Endometrial microvascular endothelial cells (primary cell): ENCODE results near the gene HAT1. TPM values are rescaled to one million over a fixed set of nuclear protein-coding genes. Genes with fewer than 3 reads are reported as not detected.
"Not testable (repeated sequence)": the region's sequence is repeated elsewhere in the genome, so short reads cannot be mapped to it uniquely, and the experiment has no call there.

Source experiments
- in situ Hi-C: cut with HindIII; loops from 2 replicates; pipeline ENCODE4 v1.10.0; 2017; ENCODE audit warnings: low sequenced_read_pairs, low pct_unique_long_range_greater_than_20kb; ENCODE audit errors: inconsistent ontology term
- total RNA-seq: library from RNA; depleted of rRNA; stranded (reverse); fragments of >200 nt; gene quantifications from one replicate; pipeline ENCODE4 v1.2.3, GENCODE V29; 2015; ENCODE audit errors: inconsistent ontology term

HAT1 gene
- 60.4 TPM for total RNA-seq

GRCh38 chr2:171922230-171923022 is at the start of gene HAT1:
HAT1 (plus strand) TSS chr2:171922461; CDS start chr2:171922501, 40 bp downstream.
- in situ Hi-C loops: no loop called here

GRCh38 chr2:171874517-171874916 is 47.7 kb upstream of the HAT1 start:
- in situ Hi-C loops: no loop called here

GRCh38 chr2:171874963-171875362 is 47.3 kb upstream of the HAT1 start:
- in situ Hi-C loops: no loop called here

GRCh38 chr2:171878481-171878993 is 43.7 kb upstream of the HAT1 start:
- in situ Hi-C loops: no loop called here

- in situ Hi-C loops: no loop called here
Observed at GRCh38 chr2:171879865-171880264, 42.4 kb upstream of the HAT1 start.

- in situ Hi-C loops: no loop called here
Observed at GRCh38 chr2:171880774-171881173, 41.5 kb upstream of the HAT1 start.

- in situ Hi-C loops: no loop called here
Observed at GRCh38 chr2:171882089-171882769, 40.0 kb upstream of the HAT1 start.

- in situ Hi-C loops: no loop called here
Observed at GRCh38 chr2:171883275-171883893, 38.9 kb upstream of the HAT1 start.

- in situ Hi-C loops: no loop called here
Observed at GRCh38 chr2:171889333-171889732, 32.9 kb upstream of the HAT1 start.

- in situ Hi-C loops: no loop called here
Observed at GRCh38 chr2:171889808-171890207, 32.5 kb upstream of the HAT1 start.

GRCh38 chr2:171893196-171893823 is 29.0 kb upstream of the HAT1 start:
- in situ Hi-C loops: no loop called here

GRCh38 chr2:171893824-171894611 is 28.2 kb upstream of the HAT1 start, which contains the start of gene SLC25A12:
SLC25A12 (minus strand) TSS chr2:171894244; CDS start chr2:171894214, 30 bp downstream.
- in situ Hi-C loops: no loop called here

- in situ Hi-C loops: no loop called here
Observed at GRCh38 chr2:171894612-171894947, 27.7 kb upstream of the HAT1 start.

- in situ Hi-C loops: no loop called here
Observed at GRCh38 chr2:171895786-171896185, 26.5 kb upstream of the HAT1 start.

- in situ Hi-C loops: not testable (repeated sequence)
Observed at GRCh38 chr2:171899623-171900282, 22.5 kb upstream of the HAT1 start.

- in situ Hi-C loops: no loop called here
Observed at GRCh38 chr2:171902840-171903420, 19.3 kb upstream of the HAT1 start.

- in situ Hi-C loops: no loop called here
Observed at GRCh38 chr2:171908235-171908634, 14.0 kb upstream of the HAT1 start.

- in situ Hi-C loops: no loop called here
Observed at GRCh38 chr2:171909266-171909665, 13.0 kb upstream of the HAT1 start.
